ENCODE results near the gene AGBL1.
"Not testable (repeated sequence)": the region's sequence is repeated elsewhere in the genome, so short reads cannot be mapped to it uniquely, and the experiment has no call there.

Gene AGBL1

DNA sequence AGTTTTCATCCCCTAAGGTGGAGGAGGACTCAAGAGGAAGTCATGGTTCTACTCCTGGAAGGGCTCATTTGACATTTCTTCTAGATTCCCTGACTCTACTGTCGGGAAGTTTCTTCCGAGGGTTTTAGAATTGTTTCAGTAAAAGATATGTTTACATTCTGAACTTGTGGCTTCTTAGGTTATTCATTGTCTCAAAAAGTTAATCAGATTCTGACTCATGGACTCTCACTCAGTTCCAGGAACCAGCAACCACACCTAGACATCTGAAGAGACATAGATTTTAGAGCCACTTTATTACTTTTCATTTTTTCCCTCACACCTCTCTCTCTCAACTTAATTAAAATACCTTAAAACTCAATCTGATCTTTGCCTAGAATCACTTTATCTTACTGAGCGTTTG, 862.6 kb downstream of the AGBL1 start:
- no peak for DNase-seq (ENCODE audit: low spot score)

DNA sequence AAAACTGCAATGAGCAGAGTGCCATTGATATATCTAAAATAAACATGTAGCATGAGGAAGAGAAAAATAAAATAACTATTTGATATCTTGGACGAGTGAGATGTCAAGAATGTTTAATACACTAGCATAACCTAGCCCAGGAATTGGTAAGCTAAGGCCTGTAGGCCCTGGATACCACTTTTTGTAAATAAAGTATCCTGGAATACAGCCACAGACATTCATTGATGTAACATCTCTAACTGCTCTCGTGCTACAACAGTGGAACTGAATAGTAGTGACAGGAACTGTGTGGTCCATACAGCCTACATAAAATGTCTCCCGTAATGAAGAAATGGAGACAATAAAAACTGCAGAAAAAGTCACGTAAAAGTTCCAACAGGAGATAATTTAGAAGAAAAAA, 869.0 kb downstream of the AGBL1 start:
- no peak for DNase-seq (ENCODE audit: low spot score)

DNA sequence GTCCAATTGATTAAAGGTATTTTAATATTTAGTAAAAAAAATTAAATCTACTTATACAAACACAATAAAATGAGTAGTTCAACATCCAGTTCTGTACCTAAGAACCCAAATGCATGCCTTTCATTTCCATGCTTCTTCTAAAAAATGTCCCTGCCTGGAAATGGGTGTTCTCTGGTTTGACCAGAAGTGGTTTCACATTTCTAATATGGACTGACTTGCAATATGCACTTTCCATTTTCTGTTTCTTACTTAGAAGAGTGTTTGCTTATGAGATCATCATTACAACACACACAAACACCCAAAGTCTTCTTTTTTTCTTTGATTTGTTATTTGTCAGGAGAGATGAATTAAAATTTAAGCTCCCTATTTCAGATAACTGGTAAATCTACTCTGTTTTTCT, 879.6 kb downstream of the AGBL1 start:
- DNase-seq (ENCODE audit: low spot score) = no peak

DNA sequence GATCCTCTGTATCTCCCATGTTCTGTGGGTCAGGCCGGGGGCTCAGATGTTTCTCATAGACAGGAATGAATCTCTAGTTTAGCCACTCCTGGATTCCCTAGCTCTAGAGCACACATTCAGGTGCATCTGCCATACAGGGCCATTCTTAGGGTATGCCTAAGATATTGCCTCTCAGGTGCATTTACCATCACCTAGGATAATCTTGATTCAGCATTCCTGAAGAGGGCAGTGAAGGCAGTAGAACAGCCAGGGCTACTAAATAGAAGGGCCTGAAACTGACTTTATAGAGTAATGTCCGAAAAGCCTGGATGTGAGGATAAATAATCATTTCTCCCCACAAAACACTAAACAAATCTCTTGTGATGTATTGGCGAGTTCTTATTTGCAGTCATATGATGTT, 882.0 kb downstream of the AGBL1 start:
- no peak for DNase-seq (ENCODE audit: low spot score)

DNA sequence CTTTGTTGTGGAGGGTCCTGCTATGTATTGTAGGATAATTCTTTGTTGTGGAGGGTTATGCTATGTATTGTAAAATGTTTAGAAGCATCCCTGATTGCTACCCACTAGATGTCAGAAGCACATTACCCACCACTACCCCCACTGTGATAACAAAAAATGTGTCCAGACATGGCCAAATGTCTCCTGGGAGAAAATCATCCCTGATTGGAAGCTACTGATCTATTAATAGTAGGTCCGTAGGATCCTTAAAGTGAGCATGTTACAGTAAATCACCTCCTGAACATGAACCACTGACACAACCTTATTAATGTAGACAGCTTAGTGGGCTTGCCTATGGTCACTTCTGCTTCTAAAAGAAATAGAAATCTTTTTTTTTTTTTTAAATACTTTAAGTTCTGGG, 884.6 kb downstream of the AGBL1 start:
- DNase-seq (ENCODE audit: low spot score) = no peak

DNA sequence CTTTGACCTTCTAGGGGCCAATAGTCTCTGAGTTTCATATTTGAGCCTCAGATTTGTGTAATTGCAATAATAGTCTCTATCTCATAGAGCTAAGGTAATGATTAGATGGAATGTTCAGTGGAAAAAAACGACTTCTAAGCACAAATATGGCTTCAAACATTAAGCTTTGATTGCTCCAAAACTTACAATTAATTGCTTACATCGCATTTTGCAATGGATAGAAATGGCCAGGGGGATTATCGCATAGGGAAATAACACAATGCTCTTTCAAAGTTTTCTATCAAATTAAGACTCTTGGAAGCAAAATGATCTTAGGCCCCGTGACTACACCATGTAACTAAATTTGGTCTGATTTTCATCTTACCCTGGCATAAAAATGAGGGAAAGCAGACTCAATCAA, 888.6 kb downstream of the AGBL1 start:
- DNase-seq (ENCODE audit: low spot score) = no peak

DNA sequence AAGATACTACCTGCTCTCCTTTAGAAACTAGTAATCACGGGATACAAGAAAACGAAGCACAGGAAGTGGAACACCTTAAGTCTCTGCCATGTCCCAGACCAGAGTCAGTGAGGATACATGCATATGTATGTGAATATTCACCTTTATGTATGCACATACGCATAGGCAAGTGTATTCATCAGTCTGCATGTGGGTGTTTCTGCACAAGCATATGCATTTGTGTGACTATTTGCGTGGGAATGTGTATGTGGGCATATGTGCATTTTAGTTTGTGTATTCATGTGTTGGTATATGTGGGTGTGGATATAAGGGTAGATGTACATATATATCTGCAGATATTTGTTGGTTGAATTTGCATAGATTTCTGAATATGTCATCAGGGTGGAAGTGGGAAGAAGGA, 889.7 kb downstream of the AGBL1 start:
- DNase-seq (ENCODE audit: low spot score) = no peak

DNA sequence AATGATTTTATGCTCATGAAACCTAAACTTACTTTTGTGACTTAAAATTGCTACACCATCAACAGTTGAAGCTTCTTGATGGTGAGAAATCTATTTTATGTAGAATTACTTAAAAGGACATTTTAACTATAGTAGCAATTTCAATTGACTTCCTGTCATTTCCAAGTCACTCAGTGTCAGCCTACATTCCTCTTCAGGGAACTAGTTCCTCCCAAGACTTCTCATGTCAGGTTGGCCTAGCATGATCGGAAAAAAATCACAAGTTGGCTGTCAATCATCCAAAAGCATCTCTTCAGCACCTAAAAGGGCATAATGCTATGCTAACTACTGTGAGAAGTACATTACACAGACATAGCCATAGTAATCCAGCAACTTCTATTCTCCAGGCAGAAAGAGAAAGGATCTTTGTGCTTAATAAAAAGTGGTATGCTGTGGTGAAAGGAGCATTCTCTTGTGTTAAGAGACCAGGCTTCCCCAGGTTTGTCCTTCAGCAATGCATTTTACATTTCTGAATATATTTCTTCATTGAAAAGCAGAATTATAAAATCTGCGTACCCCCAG, 893.7 kb downstream of the AGBL1 start:
- DNase-seq (ENCODE audit: low spot score) = no peak

DNA sequence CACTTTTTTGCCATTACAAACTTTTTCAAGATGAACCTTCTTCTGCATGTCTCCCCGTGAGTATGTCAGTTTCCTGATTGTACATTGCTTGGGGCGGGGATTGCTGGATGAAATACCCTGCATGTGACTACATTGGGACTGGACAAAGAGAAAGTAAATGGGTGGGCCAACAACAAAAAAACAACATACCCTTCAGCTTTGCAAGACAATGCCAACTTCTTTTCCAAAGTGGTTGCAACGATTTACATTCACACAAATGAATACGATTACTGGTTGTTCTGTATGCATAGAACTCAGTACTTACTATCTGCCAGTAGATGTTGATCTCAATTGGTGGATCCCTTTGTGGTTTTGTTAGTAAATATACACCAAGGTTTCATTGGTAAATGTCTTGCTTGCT, 908.4 kb downstream of the AGBL1 start:
- DNase-seq (ENCODE audit: low spot score) = no peak

DNA sequence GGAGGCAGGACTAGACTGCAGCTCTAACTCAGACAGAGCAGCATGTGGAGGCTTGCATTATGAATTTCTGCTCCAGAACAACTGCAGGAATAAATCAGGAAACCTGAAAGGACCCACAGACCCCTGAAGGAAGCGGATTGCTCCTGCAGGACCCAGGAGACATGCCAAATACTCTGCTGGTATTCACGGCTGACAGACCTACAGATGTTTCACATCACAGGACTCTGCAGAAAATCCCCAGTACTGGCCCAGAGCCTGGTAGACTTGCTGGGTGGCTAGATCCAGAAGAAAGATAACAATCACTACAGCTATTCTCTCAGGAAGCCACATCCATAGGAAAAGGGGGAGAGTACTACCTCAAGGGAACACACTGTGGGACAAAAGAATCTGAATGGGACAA, 942.1 kb downstream of the AGBL1 start:
- DNase-seq (ENCODE audit: low spot score) = no peak

DNA sequence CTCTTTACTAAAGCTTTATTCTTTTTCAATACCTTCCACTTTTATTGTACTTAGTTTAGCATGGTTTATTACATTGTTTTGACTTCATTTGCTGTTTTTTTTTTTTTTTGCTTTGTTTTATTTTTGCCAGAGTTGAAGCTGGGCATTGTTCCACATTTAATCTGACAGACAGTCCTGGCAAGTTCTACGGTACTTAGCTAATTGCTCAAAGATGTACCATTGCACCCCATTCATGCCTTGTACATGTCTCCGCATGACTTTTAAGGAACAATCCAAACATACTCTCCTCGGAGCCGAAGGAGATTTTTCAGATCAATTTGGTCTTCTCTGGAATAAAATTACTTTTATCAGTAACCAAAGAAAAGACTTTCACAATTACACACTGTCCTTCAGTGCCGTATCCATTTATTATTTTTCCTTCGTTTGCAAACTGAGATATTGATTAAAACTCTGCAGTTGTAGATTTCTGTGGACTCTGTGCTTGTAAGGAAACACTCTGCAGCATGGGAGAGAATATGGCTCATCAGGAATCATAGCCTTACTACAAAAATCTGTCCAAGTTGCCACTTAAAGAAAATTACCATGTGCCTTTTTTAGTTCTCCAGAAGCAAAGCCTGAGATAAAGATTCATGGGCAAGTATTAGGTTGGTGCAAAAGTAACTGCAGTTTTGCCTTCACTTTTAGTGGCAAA, 952.0 kb downstream of the AGBL1 start:
- no peak for DNase-seq (ENCODE audit: low spot score)

DNA sequence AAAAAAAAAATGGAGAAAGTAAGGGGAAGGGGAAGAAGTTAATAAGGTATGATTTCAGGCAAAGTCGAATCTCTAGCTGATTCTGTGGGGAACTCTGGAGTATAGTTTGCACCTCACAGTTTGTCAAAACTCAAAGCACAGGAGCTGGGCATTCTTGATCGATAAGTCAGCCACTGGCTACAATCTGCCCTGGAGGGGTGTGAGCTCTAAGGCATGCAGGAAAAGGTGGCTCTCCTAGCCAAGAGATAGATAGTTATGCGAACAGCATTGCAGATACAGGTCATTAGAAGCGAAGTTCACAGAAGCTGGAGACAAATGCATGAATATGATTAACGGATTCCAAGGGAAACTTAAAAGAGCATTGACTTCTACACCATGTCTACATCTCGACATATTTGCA, 952.6 kb downstream of the AGBL1 start:
- DNase-seq (ENCODE audit: low spot score) = no peak

DNA sequence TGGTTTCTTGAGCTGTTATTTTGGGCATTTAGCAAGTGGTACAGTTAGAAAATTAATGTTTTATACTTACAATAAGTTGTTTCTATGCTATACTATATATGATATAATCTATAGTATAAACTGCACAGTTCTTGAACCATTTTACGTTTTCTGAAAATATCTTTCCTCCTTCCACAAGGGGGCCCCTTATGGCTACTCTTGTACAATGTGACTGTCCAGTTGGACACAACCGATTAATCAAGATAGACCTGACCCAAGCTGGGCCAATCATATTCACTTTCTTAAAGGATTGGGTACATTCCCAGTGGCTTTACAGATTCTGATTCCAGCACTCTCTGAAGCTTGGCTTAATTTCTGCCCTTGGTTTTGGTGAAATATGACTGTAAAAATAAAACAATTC, 953.4 kb downstream of the AGBL1 start:
- no peak for DNase-seq (ENCODE audit: low spot score)

DNA sequence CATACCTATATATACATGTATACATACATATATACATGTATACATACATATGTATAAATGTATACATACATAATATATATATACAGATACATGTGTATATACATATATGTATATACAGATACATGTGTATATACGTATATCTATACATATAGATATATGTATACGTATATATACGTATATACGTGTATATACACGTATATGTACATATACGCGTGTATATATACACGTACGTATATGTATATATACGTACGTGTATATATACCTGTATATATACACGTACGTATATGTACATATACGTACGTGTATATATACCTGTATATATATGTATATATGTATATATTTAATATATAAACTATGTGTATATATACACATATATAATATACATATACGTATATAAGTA, 955.2 kb downstream of the AGBL1 start:
- DNase-seq (ENCODE audit: low spot score) = no peak

DNA sequence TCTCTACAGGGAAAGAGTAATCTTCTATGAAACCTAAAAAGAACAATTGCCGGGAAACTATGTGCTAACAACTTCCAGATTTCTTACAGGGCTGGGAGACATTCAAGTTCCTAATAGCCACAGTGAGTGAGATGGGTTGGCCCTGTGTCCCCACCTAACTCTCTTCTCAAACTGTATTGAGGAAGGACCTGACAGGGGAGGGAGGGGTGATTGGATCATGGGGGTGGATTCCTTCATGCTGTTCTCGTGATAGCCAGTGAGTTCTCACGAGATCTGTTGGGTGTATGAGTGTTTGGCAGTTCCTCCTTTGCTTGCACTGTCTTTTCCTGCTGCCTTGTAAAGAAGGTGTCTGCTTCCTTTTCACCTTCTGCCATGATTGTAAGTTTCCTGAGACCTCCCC, 958.7 kb downstream of the AGBL1 start:
- peak; percentile 16 for DNase-seq (ENCODE audit: low spot score)

DNA sequence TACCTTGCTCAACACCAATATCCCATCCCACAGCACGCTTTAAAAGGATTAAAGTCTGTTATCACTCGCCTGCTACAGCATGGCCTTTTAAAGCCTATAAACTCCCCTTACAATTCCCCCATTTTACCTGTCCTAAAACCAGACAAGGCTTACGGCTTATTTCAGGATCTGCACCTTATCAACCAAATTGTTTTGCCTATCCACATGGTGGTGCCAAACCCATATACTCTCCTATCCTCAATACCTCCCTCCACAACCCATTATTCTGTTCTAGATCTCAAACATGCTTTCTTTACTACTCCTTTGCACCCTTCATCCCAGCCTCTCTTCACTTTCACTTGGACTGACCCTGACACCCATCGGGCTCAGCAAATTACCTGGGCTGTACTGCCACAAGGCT, 962.9 kb downstream of the AGBL1 start:
- not testable (repeated sequence) for DNase-seq (ENCODE audit: low spot score)

DNA sequence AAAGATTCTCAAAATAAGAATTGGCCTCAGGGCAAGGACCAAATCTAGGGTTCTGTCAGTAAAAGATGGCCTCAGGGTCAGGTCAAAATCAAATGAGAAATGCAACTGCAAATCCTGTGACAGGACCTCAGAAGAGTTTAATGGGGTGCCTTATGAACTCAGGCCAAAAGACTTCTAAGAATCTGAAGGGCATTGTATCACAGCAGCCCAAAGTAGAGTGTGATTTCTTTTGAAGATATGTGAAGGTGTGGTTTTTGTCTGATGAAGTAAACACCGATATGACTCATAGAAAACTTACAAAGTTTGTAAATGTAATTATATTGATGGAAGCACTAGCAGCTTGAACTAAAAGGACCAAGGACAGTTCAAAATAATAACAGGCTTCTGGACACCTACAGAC, 966.1 kb downstream of the AGBL1 start:
- DNase-seq (ENCODE audit: low spot score) = no peak

DNA sequence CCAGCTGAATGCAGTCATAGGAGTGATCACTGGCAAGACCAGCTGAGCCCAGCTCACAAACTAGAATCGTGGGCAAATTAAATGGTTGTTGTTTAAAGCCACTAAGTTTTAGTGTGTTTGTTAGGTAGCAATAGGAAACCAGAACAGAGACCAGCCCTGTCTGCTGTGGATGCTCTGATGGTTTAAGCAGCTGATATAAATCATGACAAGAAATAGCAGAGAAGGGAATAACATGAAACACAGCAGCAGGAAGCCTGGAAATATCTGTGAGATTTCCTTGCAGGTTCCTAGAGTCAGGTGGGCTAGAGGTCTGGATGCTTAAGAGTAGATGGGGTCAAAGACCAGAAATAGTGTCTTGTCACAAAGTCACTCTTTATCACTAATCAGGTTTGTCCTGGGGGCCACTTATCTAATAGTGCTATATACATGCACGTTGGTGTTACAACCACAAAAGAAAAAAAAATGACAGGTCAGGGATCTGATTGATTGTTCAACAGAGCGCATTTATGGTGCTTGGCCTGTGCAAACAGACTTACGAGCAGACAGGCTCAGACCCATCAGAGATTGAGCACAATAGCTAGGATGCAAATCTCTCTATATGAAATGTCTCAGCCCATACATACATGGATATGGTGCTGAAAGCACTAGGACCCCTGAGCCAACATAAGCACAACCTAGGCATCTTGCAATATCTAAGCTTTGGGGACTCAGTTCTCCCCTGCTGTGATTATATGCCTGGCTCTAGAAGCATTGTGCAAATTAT, 967.7 kb downstream of the AGBL1 start:
- DNase-seq (ENCODE audit: low spot score) = no peak

Measured in iPS-NIHi11 (cell line).